GM19023 (cell line): ENCODE results near the gene NUMBL.
"Not testable (repeated sequence)": the region's sequence is repeated elsewhere in the genome, so short reads cannot be mapped to it uniquely, and the experiment has no call there.

Source experiments
- ATAC-seq: cut with Tn5 transposase; IDR thresholded peaks from one replicate; pipeline ENCODE4 v1.9.1; 2021; ENCODE audit warnings: mild to moderate bottlenecking, moderate library complexity; ENCODE audit not compliant: unreplicated experiment

Gene NUMBL

GRCh38 chr19:40690050-40690692 is at the start of gene NUMBL:
TSS of gene NUMBL (minus strand) at chr19:40690651. CDS start at chr19:40690483, 168 bp downstream.
- peak; percentile 17 for ATAC-seq

GRCh38 chr19:40739030-40739839 is 48.8 kb upstream of the NUMBL start:
- no peak for ATAC-seq

GRCh38 chr19:40737102-40737644 is 46.7 kb upstream of the NUMBL start:
- ATAC-seq, result no peak

- no peak for ATAC-seq
These were observed 46.2 kb upstream of the NUMBL start for GRCh38 chr19:40736661-40737060.

- ATAC-seq, result no peak
These were observed 44.7 kb upstream of the NUMBL start for GRCh38 chr19:40735013-40735771.

- no peak for ATAC-seq
These were observed 42.7 kb upstream of the NUMBL start for GRCh38 chr19:40733149-40733548.

- ATAC-seq, result not testable (repeated sequence)
These were observed 41.9 kb upstream of the NUMBL start for GRCh38 chr19:40732304-40732703.

- not testable (repeated sequence) for ATAC-seq
These were observed 39.6 kb upstream of the NUMBL start for GRCh38 chr19:40730065-40730464.

- ATAC-seq, result no peak
These were observed 35.8 kb upstream of the NUMBL start for GRCh38 chr19:40726279-40726678.

- ATAC-seq, result no peak
These were observed 34.4 kb upstream of the NUMBL start for GRCh38 chr19:40724855-40725254.

- no peak for ATAC-seq
These were observed 33.9 kb upstream of the NUMBL start for GRCh38 chr19:40724315-40724714.

- ATAC-seq, result no peak
These were observed 33.3 kb upstream of the NUMBL start for GRCh38 chr19:40723661-40724254.

- no peak for ATAC-seq
These were observed 31.6 kb upstream of the NUMBL start for GRCh38 chr19:40721936-40722661.

GRCh38 chr19:40721140-40721486 is 30.7 kb upstream of the NUMBL start:
- no peak for ATAC-seq

GRCh38 chr19:40719414-40719894 is 29.0 kb upstream of the NUMBL start:
- no peak for ATAC-seq

GRCh38 chr19:40718774-40719391 is 28.4 kb upstream of the NUMBL start:
- ATAC-seq, result no peak

GRCh38 chr19:40717880-40718773 is 27.7 kb upstream of the NUMBL start:
- ATAC-seq, result no peak

GRCh38 chr19:40717325-40717879 is 27.0 kb upstream of the NUMBL start:
- ATAC-seq, result no peak
